Rectal smooth muscle tissue (tissue), 1 donor: Measurements from ENCODE around the gene PSMD9.
"Not testable (repeated sequence)": the region's sequence is repeated elsewhere in the genome, so short reads cannot be mapped to it uniquely, and the experiment has no call there.

Experiments
- H3K27ac ChIP-seq: one replicate; pipeline ENCODE4 v1.7.0; 2013; ENCODE audit warnings: low read depth, low read length, inconsistent platforms
- H3K27me3 ChIP-seq: one replicate; pipeline ENCODE4 v1.7.0; 2013; ENCODE audit warnings: low read length; ENCODE audit not compliant: control insufficient read depth, insufficient read depth
- H3K36me3 ChIP-seq: one replicate; pipeline ENCODE4 v1.7.0; 2013; ENCODE audit warnings: low read length; ENCODE audit not compliant: control insufficient read depth, insufficient read depth
- H3K4me1 ChIP-seq: one replicate; pipeline ENCODE4 v1.7.0; 2013; ENCODE audit warnings: low read length; ENCODE audit not compliant: control insufficient read depth, insufficient read depth
- H3K4me3 ChIP-seq: one replicate; pipeline ENCODE4 v1.7.0; 2013; ENCODE audit warnings: low read length
- H3K9ac ChIP-seq: one replicate; pipeline ENCODE4 v1.7.0; 2013; ENCODE audit warnings: low read length

Gene PSMD9

DNA sequence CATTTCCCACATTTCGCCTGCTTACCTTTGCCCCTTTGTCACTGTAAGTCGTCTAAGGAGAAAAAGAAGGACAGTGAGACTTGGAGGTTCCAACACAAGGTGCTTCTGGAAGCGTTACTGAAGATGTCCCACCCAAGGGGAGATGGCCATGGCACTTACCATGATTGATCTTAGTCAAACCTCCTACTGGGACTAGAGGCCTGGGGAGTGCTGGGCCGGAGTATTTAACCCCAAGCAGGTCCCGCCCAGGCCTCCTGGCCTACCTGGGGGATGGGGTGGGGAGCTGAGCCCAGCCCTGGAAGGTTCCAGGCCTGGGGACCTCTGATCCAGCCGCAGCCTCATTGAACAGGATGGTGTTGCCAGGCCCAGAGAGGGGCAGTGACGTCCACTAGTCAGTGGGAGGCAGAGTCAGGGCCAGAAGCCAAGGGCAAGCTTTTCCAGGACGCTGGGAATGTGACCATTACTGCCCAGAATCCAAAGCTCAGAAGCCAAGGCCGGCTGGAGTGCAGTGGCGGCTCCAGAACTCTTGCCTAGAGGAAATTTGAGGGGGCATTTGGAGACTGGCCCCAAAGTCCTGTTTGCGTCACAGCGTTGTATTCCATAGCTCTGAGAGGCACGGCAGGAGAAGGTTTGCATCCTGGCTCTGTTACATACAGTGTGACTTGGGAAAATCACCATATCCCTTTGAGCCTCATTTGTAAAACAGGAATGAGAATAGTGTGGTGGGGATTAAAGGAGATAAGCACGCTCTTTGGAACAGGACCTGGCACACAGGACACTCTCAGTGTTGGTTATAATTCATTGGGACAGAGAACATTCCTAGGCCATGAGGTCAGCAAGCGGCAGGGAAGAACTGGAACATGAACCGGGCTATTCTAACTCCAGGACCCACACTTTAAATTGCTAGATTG is 29.7 kb upstream of the PSMD9 start, which contains the start of gene HPD:
TSS of gene HPD (minus strand) at position 198 of the 911 bp plus-strand sequence. CDS start at position 162, 36 bp downstream.
- H3K36me3 ChIP-seq, result no peaks in the 10 kb centered on the region
- H3K9ac ChIP-seq, result no peak within 1 kb of the TSS
- H3K4me3 ChIP-seq, result no peak within 1 kb of the TSS
- H3K27me3 ChIP-seq, result no peaks in the 10 kb centered on the region
- H3K27ac ChIP-seq, result peak within 1 kb of the TSS; percentile 94
- peaks cover 15% of the 10 kb centered on the region for H3K4me1 ChIP-seq

DNA sequence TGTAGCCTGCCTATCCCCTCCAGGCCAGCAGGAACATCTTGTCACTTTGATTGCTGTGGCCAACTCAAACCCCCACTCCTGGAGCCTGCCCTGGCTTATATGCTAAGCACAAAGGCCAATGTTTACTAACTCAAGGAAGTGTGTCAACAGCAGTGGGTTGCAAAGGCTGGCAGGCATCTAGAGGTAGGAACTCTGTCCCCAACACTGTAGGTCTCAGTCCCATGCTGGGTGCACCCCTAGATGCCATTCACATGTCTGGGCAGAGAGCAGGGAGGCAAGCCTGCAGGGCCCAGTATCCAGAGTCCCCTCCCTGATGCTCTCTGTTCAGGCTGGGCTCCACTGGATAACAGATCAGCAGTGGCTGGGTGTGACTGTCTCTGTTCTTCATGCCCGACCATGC is 28.3 kb upstream of the PSMD9 start:
- H3K36me3 ChIP-seq, result no peaks in the 10 kb centered on the region
- H3K27ac ChIP-seq, result no peak overlapping the region
- no peaks in the 10 kb centered on the region for H3K27me3 ChIP-seq
- H3K9ac ChIP-seq, result no peak overlapping the region
- H3K4me3 ChIP-seq, result no peak overlapping the region
- H3K4me1 ChIP-seq, result peaks cover 15% of the 10 kb centered on the region

DNA sequence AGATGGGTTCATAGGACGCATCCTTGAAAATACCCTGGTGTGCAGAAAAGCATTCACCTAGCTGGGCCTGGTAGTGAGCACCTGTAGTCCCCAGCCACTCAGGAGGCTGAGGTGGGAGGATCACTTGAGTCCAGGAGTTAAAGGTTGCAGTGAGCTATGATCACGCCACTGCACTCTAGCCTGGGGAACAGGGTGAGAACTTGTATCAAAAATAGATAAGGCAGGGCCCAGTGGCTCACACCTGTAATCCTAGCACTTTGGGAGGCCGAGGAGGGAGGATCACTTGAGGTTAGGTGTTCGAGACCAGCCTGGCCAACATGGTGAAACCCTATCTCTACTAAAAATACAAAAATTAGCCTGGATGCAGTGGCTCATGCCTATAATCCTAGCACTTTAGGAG is 27.9 kb upstream of the PSMD9 start:
- H3K4me1 ChIP-seq, result peaks cover 15% of the 10 kb centered on the region
- H3K27ac ChIP-seq, H3K9ac ChIP-seq: not testable (repeated sequence)

DNA sequence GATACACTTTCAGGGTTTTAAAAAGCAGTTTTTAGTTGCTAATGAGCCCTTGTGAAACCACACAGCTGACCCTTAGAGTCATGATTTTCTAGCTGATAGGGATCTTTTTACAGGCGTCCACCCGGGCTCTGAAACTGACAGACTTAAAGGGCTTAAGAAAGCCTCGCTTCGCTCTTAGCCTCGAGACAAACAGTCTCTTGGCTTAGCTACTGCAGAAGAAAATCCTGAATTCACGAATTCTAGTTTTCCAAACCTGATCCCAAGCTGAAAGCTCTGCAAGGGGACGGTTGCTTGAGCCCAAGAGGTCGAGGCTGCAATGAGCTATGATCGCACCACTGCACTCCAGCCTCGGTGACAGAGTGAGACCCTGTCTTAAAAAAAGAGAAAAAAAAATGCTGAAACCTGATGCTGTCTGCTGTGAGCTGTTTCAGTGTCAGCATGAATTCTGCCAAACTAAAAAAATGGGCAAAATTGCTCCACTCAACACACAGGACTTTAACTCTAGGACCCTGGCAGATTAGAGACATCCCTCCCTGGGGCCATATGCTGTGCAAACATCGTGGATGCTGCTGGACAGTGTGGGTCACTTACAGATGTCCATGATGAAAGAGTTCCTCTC is 26.8 kb upstream of the PSMD9 start:
- Histone ChIP-seq H3K27ac (no peak overlapping the region), H3K36me3 (no peaks in the 10 kb centered on the region), H3K4me3 (no peak overlapping the region), H3K4me1 (peaks cover 15% of the 10 kb centered on the region), H3K27me3 (no peaks in the 10 kb centered on the region), H3K9ac (no peak overlapping the region)

More for the DNA sequence above, 27.9 kb upstream of the PSMD9 start:
- H3K36me3 ChIP-seq, H3K27me3 ChIP-seq, H3K4me3 ChIP-seq: not testable (repeated sequence)

DNA sequence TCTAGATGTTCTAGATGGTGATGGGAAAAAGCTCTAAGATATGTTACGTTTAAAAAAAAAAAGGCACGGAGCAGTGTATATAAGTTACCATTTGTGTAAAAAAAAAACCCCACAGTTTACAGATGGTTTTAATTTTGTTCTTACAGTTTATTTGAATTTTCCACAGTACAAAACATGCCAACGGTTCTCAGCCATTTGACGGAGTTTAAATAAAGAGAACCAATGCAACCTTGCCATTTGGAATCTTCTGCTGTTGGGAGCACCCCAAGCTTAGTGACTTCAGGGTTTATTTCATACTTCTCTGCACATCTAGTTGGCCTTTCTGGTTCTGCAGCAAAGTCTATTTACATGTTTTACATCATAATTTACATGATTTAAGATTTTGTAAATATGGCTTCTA is 22.3 kb upstream of the PSMD9 start:
- H3K36me3 ChIP-seq, result no peaks in the 10 kb centered on the region
- no peak overlapping the region for H3K9ac ChIP-seq
- no peaks in the 10 kb centered on the region for H3K27me3 ChIP-seq
- no peak overlapping the region for H3K4me3 ChIP-seq
- no peaks in the 10 kb centered on the region for H3K4me1 ChIP-seq
- H3K27ac ChIP-seq, result no peak overlapping the region

DNA sequence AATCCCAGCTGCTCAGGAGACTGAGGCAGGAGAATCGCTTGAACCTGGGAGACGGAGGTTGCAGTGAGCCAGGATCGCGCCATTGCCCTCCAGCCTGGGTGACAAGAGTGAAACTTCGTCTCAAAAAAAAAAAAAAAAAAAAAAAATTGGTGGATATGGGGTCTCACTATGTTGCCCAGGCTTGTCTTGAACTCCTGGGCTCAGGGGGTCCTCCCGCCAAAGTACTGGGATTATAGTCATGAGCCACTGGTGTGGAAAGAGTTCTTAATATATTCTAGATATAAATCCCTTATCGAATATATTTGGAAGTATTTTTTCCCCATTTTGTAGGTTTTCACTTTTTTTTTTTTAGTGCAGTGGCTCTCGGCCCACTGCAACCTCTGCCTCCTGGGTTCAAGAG is 19.4 kb upstream of the PSMD9 start:
- H3K9ac ChIP-seq, H3K4me1 ChIP-seq, H3K4me3 ChIP-seq, H3K27me3 ChIP-seq, H3K27ac ChIP-seq, H3K36me3 ChIP-seq: not testable (repeated sequence)

DNA sequence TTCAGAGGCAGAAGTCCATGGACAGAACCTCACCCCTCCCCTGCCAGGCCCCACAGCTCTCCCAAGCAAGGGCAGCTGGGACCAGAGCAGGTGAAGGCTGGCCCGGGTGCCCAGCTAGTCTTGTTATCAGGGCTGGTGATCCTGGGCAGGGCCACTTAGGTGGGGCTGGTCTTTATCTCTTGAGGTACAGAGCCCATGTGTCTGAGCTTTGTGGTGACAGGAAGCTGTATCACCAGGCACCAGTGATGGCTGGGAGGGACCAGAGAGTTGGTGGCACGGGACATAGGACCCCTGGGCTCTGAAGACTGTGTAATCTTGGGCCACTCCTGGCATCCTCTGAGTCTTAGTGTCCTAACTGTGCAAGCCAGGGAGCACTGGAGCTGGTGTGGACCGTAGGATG is 17.1 kb upstream of the PSMD9 start:
- Histone ChIP-seq H3K36me3 (no peaks in the 10 kb centered on the region), H3K4me3 (no peak overlapping the region), H3K27me3 (no peaks in the 10 kb centered on the region), H3K4me1 (peaks cover 5% of the 10 kb centered on the region), H3K27ac (no peak overlapping the region), H3K9ac (no peak overlapping the region)

DNA sequence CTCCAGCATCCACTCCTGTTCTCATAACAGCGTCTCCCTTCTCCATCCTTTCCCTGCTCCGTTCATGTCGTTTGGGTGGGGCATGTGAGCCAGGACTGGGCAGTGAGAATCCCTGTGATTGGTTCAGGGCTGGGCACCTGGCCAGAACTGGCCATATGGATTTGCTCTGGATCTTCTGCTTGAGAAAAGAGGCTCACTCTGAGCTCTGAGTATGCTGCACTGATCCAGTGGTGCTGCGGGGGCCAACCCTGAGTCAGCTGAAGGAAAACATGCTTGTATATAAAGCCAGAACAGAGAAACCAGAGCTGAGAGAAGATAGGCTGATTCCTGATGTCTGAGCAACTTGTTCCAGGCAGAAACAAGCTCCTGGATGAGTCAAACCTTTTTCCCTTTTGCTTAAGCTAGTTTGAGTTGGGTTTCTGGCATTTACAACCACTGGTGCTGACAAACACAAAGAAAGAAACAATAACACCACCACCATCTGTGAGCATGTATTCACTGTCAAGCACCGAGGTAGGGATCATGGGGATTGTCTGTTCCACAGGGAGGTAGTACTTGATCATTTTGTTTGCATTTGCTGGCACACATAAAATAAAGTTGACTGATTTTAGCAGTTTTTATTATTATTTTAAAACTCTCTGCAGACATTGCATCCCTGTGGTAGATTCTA is 15.9 kb upstream of the PSMD9 start:
- H3K9ac ChIP-seq, result no peak overlapping the region
- peak overlapping the region; percentile 62 for H3K27ac ChIP-seq
- peaks cover 5% of the 10 kb centered on the region for H3K4me1 ChIP-seq
- no peak overlapping the region for H3K4me3 ChIP-seq
- H3K36me3 ChIP-seq, result no peaks in the 10 kb centered on the region
- H3K27me3 ChIP-seq, result no peaks in the 10 kb centered on the region

DNA sequence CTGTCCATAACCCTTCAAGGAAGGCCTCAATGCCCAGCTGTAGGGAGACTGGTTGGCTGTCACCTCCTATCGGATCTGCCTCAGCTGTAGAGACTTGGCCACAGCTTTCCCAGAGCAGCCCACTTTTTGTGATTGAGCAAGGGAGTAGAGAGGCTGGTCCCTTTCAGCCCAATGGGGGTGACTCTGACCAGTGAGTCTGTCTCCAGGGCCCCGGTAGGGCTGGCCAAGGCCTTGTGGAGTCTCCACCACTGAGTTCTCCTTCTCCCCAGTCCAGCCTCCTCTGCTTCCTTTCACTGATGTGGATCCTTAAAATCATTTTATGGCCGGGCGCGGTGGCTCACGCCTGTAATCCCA is 15.4 kb upstream of the PSMD9 start:
- no peak overlapping the region for H3K9ac ChIP-seq
- H3K36me3 ChIP-seq, result no peaks in the 10 kb centered on the region
- no peaks in the 10 kb centered on the region for H3K27me3 ChIP-seq
- peaks cover 5% of the 10 kb centered on the region for H3K4me1 ChIP-seq
- H3K4me3 ChIP-seq, result no peak overlapping the region
- H3K27ac ChIP-seq, result peak overlapping the region; percentile 62

DNA sequence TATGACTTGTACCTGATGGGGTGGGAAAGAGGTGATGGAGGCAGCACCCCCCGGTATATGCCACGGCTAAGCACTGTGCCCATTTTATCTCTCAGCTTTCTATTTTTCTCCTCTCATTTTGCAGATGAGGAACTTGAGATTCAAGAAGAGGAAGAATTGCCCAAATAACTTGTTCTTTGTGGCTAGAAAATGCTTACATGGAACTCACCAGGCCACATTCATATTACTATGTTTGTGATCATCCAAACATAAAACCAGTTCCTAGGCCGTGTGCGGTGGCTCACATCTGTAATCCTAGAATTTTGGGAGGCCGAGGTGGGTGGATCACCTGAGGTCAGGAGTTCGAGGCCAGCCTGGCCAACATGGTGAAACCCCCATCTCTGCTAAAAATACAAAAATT is 14.5 kb upstream of the PSMD9 start:
- Histone ChIP-seq H3K36me3 (no peaks in the 10 kb centered on the region), H3K27ac (no peak overlapping the region), H3K27me3 (no peaks in the 10 kb centered on the region), H3K9ac (no peak overlapping the region), H3K4me1 (peaks cover 5% of the 10 kb centered on the region), H3K4me3 (no peak overlapping the region)

DNA sequence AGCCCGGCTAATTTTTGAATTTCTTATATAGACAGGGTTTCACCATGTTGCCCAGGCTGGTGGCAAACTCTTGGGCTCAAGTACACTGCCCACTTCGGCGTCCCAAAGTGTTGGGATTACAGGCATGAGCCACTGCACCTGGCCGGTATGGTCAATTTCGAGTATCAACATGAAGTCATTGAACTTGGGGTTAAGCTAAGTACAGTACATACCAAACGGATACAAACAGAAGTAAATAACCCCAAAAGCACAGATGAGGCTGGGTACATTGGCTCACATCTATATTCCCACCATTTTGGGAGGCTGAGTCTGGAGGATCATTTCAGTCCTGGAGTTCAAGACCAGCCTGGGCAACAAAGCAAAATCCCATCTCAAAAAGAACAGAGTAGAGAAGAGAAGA is 13.0 kb upstream of the PSMD9 start:
- H3K9ac ChIP-seq, result no peak overlapping the region
- no peaks in the 10 kb centered on the region for H3K27me3 ChIP-seq
- H3K27ac ChIP-seq, result no peak overlapping the region
- peaks cover 5% of the 10 kb centered on the region for H3K4me1 ChIP-seq
- no peak overlapping the region for H3K4me3 ChIP-seq
- H3K36me3 ChIP-seq, result no peaks in the 10 kb centered on the region

DNA sequence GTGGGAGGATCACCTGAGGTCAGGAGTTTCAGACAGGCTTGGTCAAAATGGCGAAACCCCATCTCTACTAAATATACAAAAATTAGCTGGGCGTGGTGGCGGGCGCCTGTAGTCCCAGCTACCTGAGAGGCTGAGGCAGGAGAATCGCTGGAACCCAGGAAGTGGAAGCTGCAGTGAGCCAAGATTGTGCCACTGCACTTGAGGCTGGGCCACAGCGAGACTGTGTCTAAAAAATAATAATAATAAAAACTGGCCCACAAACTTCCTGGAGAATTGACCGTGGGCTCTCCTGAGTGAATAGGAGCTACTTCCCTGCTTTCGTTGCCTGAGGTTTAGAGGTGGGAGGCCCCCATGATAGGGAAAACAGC is 12.5 kb upstream of the PSMD9 start:
- H3K27me3 ChIP-seq, H3K27ac ChIP-seq, H3K9ac ChIP-seq, H3K36me3 ChIP-seq, H3K4me3 ChIP-seq, H3K4me1 ChIP-seq: not testable (repeated sequence)
